ENCODE measurements around the gene SNRPE.

The SNRPE gene

DNA sequence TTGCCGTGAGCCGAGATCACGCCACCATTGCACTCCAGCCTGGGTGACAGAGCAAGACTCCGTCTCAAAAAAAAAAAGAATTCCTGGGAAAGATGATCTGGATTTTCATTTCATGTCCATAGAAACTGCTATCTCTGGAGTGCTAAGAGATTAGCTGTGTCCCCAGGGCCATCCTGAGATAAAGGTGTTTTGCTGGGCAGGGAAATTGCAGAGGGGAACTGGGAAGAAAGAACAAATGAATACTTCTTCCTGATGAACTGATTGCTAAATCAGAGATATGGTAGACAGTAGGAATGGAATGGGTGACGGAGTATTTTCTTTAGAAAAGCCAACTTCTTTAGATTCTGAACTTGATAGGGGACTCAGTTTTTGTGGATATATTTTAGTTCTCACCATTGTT is 19.2 kb downstream of the SNRPE start:
- DNase-seq (ENCODE audit: low spot score): no peak

GRCh38 chr1:203888807-203889251 is 27.4 kb downstream of the SNRPE start:
- peak; percentile 65 for DNase-seq (ENCODE audit: low spot score)

- no peak for DNase-seq (ENCODE audit: low spot score)
Measured at GRCh38 chr1:203891950-203892349, 30.6 kb downstream of the SNRPE start.

DNA sequence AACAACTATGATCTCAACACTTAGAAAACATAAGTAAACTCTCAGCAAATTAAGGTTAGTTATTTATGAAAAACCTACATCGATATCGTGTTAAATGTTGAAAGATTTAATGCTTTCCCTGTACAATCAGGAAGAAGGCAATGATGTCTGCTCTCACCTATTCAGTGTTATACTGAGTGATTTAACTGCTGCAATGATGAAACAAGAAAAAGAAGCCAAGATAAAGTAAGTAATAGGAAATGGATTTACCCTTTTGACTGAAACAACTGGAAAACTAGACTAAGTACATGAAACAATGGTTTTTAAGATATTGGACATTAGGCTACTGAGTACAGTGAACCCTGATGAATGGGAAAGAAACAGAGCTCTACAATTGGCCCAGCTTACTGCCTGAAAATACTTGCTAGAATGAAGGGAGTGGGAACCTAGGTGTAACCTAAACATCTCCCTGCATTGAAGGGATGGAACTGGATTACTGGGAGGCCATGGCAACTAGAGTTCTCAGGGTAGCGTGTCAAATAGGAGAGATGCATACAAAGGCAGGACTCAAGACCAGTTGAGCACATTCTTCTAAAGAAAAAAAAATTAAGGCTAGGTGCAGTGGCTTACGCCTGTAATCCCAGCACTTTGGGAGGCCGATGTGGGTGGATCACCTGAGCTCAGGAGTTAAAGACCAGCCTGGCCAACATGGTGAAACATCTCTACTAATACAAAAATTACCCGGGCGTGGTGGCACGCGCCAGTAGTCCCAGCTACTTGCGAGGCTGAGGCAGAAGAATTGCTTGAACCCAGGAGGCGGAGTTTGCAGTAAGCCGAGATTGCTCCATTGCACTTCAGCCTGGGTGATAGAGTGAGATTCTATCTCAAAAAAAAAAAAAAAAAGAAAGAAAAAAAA is 37.3 kb downstream of the SNRPE start:
- no peak for DNase-seq (ENCODE audit: low spot score)

- DNase-seq (ENCODE audit: low spot score): no peak
Measured at GRCh38 chr1:203899353-203899716, 37.9 kb downstream of the SNRPE start.

DNA sequence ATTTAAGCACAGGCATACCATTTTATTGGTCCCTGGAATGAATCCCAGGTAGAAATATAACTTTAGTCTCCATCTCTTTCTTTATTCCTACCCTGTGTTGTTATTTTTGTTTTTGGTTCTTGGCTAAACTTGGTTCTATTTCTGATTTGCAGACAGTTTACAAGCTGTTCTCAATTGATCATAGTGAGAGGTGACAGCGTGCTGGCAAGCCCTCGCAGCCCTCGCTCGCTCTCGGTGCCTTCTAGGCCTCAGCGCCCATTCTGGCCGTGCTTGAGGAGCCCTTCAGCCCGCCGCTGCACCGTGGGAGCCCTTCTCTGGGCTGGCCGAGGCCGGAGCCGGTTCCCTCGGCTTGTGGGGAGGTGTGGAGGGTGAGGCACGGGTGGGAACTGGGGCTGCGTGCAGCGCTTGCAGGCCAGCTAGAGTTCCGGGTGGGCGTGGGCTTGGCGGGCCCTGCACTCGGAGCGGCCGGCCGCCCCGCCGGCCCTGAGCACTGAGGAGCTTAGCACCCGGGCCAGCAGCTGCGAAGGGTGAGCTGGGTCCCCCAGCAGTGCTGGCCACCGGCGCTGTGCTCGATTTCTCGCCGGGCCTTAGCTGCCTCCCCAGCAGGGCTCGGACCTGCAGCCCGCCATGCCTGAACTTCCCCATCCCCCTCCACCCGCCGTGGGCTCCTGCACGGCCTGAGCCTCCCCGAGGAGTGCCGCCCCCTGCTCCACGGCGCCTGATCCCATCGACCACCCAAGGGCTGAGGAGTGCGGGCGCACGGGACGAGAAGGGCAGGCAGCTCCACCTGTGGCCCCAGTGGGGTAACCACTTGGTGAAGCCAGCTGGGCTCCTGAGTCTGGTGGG is 38.7 kb downstream of the SNRPE start:
- no peak for DNase-seq (ENCODE audit: low spot score)

DNA sequence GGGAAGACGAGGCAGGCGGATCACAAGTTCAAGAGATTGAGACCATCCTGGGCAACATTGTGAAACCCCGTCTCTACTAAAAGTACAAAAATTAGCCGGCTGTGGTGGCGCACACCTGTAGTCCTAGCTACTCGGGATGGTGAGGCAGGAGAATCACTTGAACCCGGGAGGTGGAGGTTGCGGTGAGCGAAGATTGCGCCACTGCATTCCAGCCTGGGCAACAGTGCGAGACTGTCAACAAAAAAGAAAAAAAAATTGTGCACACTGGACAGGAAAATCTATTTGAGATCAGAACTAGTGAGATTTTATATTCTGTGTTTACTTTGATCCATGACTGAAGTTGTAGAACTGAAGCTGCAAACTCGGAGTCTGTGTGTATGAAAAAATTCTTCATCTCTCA is 40.2 kb downstream of the SNRPE start:
- no peak for DNase-seq (ENCODE audit: low spot score)

DNA sequence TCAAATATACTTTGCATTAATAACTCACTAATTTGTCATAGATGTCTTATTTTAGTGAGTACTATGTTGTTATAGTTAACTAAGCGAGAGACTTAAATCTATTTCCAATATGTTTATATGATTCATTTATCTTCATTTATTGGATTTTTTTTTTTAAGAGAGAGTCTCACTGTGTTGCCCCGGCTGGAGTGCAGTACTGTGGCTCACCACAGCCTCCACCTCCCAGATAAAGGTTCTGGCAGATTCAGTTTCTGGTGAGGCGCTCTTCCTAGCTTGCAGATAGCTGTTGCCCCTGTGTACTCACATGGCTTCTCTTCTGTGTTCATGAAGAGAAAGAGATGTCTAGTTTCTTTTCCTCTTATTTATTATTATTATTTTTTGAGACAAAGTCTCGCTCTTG is 43.9 kb downstream of the SNRPE start:
- no peak for DNase-seq (ENCODE audit: low spot score)

GRCh38 chr1:203906932-203907331 is 45.5 kb downstream of the SNRPE start:
- DNase-seq (ENCODE audit: low spot score): peak; percentile 86

- no peak for DNase-seq (ENCODE audit: low spot score)
Measured at GRCh38 chr1:203907901-203908300, 46.5 kb downstream of the SNRPE start.

GRCh38 chr1:203911806-203912205 is 50.4 kb downstream of the SNRPE start:
- DNase-seq (ENCODE audit: low spot score): peak; percentile 59

GRCh38 chr1:203913073-203913521 is 51.7 kb downstream of the SNRPE start:
- DNase-seq (ENCODE audit: low spot score): no peak

GRCh38 chr1:203914292-203914691 is 52.9 kb downstream of the SNRPE start:
- DNase-seq (ENCODE audit: low spot score): no peak

DNA sequence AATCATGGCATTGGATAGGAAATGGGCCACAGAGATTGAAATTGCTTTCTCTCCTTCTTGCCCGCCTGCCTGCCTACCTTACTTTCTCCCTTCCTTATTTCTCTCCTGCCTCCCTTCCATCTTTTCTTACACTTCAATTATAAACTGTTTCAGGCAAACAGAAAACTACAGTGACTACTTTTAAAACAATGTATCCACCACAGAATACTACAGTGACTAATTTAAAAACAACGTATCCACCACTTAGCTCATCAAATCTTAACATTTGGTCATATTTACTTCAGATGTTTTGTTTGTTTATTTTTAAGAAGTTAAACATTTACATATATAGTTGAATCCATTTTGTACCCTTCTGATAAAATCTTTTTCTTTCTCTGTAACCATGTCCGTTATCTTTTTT is 54.4 kb downstream of the SNRPE start:
- DNase-seq (ENCODE audit: low spot score): peak; percentile 36

- no peak for DNase-seq (ENCODE audit: low spot score)
Measured at GRCh38 chr1:203916756-203917155, 55.4 kb downstream of the SNRPE start.

Data from AG20443 (cell line).